GM21723 (cell line): ENCODE data around the gene PLEKHF1.
"Not testable (repeated sequence)": the region's sequence is repeated elsewhere in the genome, so short reads cannot be mapped to it uniquely, and the experiment has no call there.

Experiments
- ATAC-seq: cut with Tn5 transposase; IDR thresholded peaks from one replicate; pipeline ENCODE4 v1.9.1; 2021; ENCODE audit warnings: mild to moderate bottlenecking, moderate library complexity; ENCODE audit not compliant: unreplicated experiment

PLEKHF1 gene, protein sequence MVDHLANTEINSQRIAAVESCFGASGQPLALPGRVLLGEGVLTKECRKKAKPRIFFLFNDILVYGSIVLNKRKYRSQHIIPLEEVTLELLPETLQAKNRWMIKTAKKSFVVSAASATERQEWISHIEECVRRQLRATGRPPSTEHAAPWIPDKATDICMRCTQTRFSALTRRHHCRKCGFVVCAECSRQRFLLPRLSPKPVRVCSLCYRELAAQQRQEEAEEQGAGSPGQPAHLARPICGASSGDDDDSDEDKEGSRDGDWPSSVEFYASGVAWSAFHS

DNA sequence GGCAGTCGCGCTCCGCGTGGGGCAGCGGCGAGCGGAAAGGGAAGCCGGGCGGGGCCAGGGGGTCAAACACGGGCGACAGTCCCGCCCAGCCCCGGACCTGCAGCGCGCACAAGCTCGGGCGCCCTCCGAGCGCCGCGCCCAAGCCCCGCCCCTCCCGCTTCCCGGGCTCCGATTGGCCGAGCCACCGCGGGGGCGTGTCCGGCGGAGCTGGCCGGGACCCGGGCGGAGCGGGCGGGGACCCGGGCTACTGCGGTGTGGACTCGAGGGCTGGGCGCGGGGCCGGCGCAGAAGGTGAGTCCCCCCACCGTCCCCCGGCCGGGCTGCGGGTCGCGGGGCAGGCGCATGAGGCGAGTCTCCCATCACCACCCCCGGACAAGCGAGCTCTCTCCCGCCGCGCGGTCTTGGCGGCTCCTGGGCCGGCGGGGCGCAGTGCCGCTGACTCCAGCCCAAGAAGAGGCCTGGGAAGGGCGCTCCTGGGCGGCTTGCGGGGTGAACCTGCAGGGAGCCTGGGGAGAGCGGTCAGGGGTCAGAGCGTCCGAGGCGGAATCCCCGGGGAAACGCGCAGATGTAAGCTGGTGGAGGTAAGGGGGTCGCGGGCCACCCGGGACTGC lies at the start of gene PLEKHF1:
Gene PLEKHF1, plus strand, starts transcription at position 247 of the 611 bp plus-strand sequence. CDS start 8,379 bp downstream, outside the sequence.
- ATAC-seq: peak; percentile 79

GRCh38 chr19:29615891-29616425 lies 49.3 kb upstream of the PLEKHF1 start:
- no peak for ATAC-seq

DNA sequence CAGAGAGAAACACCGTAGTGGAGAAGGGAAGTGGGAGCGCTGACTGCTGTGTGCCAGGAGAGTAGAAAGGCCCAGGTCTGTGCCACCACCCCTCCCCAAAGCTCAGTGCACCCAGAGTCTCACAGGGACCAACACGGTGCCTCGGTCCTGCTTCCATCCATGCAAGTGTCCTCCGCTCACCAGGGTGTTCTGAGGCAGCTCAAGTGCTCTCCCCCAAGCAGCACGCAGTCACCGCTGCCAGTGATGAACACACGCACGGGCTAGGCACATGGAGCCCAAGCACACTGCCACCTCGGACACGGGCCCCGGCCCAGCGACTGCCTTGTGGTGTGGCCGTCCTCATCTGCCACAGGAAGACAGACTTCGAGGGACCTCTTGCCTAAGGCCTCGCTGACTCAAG lies 48.7 kb upstream of the PLEKHF1 start:
- ATAC-seq: no peak

DNA sequence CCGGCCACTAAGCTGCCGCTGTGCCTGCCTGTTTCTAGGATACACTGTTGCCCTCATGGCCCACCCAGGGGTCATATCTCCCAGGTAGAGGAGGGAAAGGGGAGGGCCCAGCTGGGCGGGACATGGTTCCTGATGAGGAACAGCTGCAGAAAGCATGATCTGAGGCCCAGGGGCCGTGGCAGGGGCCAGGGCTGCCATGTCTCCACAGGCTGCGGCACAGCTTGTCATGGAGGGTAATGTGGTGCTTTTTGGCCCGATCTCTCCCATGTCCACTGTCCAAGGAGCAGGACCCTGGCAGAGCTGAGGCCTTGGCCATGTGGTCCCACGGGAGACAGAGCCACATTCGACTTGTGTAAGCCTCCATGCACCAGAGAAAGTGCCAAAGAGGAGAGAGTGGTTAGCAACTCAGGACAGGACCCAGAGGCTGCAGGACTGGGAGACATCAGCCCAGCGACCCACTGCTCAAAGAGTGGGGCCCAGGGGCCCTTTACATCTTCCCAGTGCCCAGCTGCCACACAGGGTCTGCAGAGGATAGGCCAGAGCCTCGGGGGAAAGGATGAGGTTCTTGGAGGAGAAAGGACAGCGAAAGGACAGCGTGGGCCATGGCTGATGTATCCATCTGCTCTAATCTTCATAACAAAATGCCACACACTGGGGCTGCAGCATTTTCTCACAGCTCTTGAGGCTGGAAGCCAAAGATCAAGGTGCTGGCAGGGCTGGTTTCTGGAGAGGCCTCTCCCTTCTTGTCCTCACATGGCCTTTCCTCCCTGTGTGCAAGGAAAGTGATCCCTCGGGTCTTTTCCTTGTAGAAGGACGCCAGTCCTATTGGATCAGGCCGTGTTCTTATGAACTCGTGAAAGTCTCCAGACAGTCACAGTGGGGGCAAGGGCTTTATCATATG lies 47.6 kb upstream of the PLEKHF1 start:
- no peak for ATAC-seq

- no peak for ATAC-seq
Observed at GRCh38 chr19:29618434-29618833, 46.8 kb upstream of the PLEKHF1 start.

DNA sequence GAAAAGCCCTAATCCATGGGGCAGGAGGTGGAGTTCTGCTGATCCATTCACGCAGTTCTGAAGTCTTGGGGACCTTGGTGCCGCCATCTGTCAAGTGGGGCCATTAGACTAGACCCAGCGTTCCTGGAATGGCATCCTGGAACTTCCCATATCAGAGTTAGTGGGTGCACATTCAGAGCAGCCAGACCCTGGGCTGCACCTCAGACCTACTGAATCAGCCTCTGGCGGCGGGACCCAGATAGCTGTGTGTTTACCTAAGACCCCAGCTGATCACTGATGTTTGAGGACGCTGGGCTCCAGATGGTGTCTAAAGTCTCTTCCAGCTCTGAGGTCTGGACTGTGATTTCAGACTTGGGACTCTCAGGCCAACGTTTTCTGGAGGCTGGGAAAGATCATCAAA lies 46.4 kb upstream of the PLEKHF1 start:
- ATAC-seq: no peak

- no peak for ATAC-seq
Observed at GRCh38 chr19:29620931-29621351, 44.3 kb upstream of the PLEKHF1 start.

- ATAC-seq: no peak
Observed at GRCh38 chr19:29622166-29623070, 42.8 kb upstream of the PLEKHF1 start.

- ATAC-seq: no peak
Observed at GRCh38 chr19:29623726-29624488, 41.4 kb upstream of the PLEKHF1 start.

DNA sequence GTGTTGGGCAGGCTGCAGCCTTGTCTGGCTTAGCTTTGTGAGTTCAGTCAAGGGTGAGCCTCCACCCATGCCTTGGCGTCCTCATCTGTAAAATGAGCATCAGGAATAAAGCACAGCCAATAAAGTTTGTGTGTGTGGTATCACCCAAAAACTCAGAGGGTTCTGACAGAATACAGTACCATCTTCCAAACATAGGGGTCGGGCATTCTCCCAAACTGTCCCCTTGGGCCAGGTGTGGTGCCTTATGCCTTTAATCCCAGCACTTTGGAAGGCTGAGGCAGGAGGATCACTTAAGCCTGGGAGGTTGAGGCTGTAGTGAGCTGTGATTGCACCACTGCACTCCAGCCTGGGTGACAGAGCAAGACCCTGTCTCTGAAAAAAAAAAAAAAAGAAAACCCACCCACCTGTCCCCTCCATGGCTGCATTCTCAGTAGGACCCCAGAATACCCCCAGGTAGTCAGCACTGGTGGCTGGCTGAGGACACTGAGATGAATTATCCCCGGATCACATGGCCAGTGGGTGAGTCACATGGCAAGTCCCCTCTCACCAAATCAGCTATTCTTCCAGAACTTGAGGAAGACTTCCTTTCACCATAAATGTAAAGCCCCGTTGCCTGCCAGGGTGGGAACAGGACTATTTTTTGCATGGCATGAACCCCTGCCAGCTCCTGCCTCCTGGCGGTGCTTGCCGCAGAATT lies 40.6 kb upstream of the PLEKHF1 start:
- ATAC-seq: no peak

- ATAC-seq: no peak
Observed at GRCh38 chr19:29625186-29625651, 40.0 kb upstream of the PLEKHF1 start.

- ATAC-seq: no peak
Observed at GRCh38 chr19:29626386-29626785, 38.9 kb upstream of the PLEKHF1 start.

GRCh38 chr19:29626832-29627231 lies 38.4 kb upstream of the PLEKHF1 start:
- not testable (repeated sequence) for ATAC-seq

- ATAC-seq: no peak
Observed at GRCh38 chr19:29628661-29629385, 36.4 kb upstream of the PLEKHF1 start.

- ATAC-seq: no peak
Observed at GRCh38 chr19:29629836-29630534, 35.3 kb upstream of the PLEKHF1 start.

GRCh38 chr19:29630655-29631054 lies 34.6 kb upstream of the PLEKHF1 start:
- ATAC-seq: no peak

DNA sequence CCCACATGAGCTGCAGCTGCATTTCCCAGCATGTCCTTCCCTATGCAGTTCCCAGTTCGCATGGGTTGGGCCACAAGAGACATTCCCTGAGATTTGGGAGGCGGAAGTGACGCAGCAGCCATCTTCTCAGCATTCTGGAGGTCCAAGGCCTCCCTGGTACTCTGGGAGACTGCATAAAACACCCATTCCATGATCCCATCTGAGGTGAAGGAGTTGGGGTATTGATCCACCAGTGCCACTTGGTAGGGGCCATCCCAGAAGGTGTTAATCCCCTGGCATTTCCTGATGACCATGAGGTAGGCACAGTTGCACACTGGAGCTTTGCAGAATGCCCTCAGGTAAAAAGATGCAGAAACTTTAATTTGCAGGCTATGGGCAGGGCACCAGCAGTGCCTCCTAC lies 33.8 kb upstream of the PLEKHF1 start:
- ATAC-seq: no peak

GRCh38 chr19:29634002-29634401 lies 31.3 kb upstream of the PLEKHF1 start:
- ATAC-seq: no peak
